Glomerular endothelial cell (primary cell): ENCODE data around the gene HYI. TPM values are rescaled to one million over a fixed set of nuclear protein-coding genes. Genes with fewer than 3 reads are reported as not detected.

Source experiments
- DNase-seq: peaks from one replicate; pipeline ENCODE4 v3.0.0-alpha.2; 2011; ENCODE audit warnings: low read depth, low spot score; ENCODE audit errors: extremely low read depth
- total RNA-seq: library from RNA; depleted of rRNA; stranded (reverse); fragments of >200 nt; gene quantifications from 2 replicates; pipeline ENCODE4 v1.2.3, GENCODE V29; 2015

The HYI gene
- total RNA-seq, 1 donor from 2014 or later = 292 TPM

DNA sequence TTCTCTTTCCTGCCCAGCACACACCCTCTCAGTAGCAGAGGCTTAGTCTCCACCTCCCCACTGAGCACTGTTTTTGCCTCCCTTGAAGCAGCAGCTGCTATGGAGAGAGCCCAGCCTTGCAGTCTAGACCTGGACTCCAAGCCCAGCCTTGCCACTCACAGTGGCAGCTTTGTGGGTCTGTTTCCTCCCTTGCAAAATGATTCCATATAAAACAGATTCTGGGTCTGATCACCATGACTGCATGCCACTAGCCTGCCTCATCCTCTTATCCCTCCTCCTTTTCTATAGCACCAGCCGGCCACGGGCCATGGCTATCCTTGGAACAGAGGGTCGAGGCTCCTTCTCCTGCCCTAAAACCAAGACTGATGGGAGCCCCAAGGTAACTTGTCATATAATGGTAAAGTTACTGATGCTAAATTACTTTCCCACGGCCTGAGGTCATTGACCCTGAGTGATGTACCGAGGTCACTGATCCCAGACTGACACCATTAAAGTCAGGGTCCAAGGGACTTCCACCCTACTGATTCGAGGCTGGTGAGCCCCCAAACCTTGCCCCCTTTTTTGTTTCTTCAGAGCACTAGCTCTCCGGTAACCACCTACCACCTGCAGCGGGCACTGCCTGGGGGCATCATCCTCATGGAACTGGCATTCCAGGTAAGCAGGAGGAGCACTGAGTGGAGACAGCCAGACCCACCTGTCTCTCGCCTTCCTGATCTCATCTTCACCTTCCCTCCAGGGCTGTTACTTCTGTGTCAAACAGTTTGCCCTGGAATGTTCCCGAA lies 7.9 kb downstream of the HYI start:
- no peak for DNase-seq

DNA sequence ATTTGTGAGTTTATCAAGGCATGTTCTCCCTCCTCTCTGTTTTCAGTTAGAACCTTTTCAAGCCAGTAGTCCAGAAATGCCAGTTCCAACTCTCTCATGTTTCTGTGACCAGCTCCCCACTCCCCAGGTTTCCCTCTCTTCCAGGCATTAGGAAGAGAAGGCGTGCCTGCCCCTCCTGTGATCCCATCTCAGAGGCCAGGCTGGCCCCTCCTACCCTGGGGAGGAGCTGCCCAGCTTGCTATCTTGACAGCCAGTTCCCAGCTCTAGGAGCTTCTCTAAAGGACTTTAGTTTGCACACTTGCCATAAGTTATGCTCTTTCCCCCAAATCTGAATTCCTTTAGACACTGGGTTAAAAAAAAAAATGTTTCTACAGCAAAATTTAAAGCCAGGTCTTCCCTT lies 8.9 kb downstream of the HYI start:
- DNase-seq = no peak

DNA sequence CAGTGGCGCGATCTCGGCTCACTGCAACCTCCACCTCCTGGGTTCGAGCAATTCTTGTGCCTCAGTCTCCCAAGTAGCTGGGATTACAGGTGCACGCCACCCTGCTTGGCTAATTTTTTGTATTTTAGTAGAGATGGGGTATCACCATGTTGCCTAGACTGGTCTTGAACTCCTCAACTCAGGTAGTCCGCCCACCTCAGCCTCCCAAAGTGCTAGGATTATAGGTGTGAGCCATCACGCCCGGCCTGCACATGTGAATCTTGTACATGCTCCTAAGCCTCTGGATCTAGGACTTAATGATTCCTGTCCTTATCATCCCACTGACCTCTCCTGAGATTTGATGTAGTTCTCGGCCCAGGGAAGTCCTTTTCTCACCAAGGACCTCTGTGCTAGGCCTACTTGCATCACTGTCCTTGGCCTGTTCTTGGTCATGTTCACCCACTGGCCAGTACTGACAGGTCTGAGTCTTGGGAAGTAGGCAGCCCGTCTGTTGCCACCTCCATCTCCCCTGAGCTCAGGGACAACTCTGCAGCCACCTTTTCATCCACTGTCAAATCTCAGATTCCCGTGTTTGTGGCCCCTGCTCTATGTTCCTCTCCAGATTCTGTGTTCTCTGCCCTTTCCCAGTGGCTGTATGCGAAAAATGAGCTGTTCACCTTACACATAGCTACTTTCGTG lies 9.4 kb downstream of the HYI start:
- DNase-seq = no peak

DNA sequence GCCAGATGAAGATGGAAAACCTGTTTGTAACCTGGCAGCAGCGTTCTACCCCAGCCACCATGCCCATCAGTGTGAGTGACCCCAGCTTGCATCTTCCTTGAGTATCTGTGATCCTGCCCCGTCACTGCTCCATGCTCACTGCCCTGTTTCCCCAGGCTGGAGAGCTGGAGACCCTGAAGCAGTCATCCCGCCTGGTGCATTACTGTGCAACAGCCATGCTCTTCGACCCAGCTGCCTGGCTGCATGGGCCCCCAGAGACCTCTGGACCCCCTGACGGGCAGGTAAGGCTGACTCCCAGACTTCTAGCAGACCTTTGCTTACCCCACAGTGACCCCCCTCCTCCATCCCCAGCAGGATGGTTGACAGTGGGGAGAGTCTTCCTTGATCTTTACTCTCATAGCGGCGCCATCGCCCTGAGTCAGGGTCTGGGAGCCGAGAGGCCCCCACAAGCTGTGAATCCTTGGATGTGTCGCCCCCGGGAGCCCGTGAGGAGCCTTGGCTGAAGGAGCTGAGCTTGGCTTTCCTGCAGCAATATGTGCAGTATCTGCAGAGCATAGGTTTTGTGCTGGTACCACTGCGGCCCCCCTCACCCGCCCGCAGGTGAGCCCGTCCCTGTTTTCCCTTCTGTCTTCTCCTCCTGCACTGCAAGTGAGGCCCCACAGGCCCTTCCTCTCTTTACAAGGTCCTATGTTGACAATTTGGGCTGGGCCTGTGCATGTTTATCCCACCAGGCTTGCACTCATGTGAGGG lies 10.4 kb downstream of the HYI start:
- no peak for DNase-seq

DNA sequence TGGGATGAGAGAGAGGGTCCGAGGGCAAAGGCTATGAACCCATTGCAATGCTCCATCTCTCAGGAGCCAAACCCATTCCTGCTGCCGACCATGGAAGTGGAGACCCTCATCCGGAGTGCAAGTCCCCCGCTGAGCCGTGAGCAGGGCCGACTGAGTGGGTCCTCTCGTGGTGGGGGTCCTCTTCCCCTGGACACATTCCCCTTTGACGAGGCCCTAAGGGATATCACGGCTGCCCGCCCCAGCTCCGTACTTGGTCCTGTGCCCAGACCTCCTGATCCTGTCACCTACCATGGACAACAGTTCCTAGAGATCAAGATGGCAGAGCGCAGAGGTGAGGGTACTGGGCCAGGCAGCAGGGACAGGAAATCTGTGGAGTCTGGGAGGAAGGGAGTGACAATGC lies 11.0 kb downstream of the HYI start:
- no peak for DNase-seq

DNA sequence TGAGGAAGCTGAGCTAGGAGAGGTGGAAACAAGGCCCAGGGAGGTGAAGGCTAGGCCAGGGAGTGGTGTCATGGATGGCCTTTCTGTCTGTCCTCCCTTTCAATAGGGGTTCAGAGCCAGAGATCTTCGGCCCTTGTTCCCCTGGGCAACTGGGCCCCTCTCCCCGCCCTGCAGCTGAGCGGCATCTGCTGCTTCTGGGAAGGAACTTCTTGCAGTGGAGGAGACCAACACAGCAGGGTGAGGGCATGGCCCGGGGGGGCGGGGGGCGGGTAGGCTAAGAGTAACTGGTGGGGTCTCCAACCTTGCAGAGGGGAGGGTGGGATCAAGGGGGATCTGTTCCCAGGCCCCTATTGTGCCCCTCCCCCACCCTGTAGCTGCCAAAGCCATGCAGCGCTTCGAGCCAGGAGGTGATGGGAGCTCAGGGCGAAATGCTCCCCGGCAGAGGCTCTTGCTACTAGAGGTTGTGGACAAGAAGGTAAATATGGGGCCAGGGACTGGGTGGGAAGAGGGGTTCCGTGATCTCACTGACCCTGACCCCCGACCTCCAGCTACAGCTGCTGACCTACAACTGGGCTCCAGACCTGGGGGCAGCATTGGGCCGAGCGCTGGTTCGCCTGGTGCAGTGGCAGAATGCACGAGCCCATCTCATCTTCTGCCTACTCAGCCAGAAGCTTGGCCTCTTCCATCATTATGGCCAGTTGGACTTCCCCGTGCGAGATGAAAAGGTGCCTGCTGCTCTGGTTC lies 11.7 kb downstream of the HYI start:
- DNase-seq = no peak

DNA sequence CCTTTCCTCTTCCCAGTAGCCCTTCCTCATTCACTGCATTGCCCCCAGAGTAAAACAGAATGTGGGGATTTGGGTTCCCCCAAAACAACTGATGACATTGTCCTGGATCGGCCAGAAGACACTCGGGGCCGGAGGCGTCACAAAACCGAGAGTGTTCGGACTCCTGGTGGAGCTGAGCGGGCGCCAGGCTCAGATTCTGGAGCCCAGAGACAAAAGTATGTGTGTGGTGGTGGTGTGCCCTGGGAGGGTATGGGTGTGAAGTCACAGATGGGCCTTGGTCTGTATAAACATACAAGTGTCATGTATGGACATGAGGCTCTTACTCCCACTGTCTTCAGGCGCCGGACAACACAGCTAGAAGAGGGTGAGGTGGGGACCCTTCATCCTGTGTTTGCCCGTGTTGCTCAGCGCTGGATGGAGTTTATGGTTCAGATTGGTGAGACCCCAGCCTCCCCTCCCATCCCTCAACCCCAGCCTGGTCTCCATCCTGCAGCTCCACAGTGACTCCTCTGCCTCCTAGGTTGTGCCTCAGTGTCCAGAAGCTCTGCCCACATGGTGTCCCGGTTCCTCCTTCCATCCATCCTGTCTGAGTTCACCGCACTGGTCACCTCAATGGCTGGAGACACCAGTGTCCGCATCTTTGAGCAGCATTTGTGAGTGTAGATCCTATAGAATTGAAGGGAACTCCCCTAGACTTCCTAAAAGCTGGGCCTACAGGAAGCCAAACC lies 12.4 kb downstream of the HYI start:
- DNase-seq = no peak

DNA sequence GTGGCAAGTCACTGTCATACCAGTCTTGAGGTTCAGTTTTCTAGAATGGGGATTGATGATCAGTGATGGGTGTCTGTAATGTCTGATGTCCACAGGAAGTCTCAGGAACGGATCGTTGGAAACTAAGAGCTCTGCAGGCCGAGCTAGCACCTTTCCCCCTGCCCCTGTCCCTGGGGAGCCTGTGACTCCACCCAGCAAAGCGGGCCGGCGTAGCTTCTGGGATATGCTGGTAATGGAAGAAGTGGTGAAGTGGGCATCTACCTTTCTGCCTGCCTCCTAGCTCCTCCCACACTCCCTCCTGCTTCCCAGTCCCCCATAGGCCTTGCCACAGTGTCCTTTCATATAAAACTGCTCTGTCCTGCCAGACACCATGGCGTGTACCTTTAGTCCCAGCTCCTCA lies 13.4 kb downstream of the HYI start:
- no peak for DNase-seq

DNA sequence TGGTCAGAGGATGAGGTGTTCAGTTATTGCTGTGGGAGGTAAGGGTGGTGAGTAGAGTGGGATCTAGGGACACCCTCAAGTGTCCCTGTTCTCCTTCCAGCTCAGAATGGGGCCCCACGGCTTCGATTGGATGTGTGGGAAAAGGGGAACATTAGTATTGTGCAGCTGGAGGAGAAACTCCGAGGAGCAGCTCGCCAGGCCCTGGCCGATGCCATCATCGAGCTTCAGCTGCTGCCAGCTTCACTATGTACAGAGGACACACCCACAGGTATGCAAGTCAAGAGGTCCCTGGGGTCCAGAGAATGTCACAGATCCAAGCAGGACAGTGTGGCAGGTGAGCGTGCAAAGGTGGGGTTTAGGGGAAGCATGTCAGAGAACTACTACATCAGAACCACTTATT lies 13.9 kb downstream of the HYI start:
- DNase-seq = no peak

DNA sequence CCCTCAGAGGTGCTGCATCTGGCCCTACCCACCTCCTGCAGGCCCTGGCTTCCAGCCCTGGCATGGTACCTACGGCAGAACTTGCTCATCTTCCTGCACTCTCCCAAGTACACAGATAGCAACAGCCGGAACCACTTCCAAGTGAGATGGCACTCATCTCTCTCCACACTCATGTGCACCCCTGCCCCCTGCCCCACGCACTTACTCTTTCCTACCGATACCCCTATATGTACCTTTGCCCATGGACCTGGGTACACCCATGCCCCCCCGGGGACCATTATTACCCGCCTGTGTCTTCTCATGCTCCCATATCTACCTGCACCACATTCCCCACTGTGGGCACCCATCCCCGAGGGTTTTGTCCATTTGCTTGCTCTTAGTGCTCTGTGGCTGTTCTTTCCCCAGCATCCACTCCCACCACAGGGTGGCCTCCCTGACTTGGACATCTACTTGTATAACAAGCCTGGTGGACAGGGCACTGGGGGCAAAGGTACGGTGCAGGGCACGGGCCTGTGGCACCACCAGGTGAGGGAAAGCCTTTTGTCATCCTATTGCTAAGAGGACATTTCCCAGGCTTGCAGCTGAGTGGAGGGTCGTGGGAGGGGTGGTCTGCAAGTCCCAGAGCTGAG lies 14.7 kb downstream of the HYI start:
- no peak for DNase-seq

DNA sequence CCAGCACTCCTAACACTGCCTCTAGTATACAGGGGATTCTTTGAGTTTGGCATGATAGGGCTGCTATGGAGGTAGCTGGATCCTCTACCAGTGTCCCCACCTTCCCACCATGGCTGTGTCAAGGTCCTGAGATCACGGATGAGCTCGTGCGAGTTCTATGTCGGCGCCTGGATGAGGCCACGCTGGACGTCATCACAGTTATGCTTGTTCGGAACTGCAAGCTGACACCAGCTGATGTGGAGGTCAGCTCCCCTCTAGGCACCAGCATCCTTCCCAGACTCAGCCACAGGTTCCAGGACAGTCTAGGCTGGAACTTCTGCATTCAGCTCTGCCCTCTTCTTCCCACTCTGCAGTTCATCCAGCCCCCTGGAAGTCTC lies 15.2 kb downstream of the HYI start:
- no peak for DNase-seq

DNA sequence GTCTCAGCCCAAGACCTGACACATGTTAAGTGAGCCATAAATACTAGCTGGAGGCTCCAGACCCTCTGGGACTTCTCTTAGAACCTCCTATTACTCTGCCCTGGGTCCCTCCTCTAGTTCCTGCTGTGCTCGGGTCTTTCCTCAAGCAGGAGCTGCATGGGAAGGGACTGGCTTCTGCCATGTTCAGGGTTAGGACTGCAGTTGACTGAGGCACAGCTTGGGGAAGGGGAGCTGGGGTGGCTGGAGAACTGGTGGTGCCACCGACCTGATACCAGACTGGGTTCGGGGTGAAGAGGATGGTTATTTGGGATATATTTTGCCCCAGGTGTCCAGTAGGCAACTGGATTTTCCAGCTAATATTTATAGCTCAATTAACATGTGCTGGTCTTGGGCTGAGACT lies 15.7 kb downstream of the HYI start:
- DNase-seq = no peak

DNA sequence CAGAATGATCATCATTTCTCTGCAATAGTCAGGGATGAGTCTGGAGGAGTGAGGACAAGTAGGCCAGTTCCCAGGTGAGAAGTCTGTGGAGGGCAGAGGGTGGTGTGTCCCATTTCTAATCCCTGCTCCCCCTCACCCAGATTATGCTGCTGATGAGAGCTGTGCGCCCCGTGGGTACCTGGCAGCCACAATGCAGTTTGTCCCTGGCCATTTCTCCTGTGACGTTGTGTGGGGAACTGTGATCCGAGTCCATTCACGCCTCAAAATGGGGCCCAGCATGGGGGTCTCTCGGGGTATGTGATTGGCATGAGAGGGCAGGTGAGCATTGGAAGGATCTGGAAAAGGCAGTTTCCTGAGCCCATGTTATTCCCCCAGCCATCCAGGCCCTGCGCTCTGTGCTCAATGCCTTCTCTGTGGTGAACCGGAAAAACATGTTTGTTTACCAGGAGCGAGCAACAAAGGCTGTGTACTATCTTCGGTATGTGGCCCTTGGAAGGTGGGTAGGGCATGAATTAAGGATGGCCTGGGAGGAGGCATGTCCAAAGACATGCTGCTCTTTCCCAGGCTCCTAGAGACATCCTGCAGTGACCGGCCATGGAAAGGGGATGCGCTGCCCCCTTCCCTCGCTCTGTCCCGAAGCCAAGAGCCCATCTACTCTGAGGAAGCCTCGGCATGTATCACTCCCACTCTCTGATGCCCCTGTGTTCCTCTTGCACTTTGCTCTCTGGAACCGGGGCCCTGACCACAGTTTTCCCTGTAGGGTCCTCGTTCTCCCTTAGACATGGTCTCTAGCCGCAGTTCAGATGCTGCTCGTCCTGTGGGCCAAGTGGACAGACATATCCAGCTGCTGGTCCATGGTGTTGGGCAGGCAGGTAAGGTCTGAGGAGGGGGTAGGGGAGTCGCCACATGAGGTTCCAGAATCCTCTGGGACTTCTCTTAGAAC lies 16.4 kb downstream of the HYI start:
- DNase-seq = no peak

DNA sequence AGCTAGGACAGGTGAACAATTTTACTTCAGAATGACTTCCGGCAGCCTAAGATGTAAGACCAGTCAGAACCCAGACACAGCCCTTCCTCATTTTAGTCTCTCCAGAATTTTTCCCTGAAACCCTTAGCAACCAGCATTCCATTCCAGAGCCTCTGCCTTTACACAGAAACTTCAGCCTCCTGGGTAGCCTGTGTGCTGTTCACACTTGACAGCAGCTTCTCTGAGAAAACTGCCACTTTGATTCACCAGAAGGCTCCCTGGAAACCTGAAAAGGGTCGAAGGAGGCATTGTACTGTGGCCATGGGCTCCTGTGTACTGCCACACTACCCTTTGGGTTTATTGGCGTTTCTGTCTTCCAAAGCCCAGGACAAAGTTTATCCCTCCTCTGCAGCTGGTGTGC lies 17.4 kb downstream of the HYI start:
- DNase-seq = no peak

DNA sequence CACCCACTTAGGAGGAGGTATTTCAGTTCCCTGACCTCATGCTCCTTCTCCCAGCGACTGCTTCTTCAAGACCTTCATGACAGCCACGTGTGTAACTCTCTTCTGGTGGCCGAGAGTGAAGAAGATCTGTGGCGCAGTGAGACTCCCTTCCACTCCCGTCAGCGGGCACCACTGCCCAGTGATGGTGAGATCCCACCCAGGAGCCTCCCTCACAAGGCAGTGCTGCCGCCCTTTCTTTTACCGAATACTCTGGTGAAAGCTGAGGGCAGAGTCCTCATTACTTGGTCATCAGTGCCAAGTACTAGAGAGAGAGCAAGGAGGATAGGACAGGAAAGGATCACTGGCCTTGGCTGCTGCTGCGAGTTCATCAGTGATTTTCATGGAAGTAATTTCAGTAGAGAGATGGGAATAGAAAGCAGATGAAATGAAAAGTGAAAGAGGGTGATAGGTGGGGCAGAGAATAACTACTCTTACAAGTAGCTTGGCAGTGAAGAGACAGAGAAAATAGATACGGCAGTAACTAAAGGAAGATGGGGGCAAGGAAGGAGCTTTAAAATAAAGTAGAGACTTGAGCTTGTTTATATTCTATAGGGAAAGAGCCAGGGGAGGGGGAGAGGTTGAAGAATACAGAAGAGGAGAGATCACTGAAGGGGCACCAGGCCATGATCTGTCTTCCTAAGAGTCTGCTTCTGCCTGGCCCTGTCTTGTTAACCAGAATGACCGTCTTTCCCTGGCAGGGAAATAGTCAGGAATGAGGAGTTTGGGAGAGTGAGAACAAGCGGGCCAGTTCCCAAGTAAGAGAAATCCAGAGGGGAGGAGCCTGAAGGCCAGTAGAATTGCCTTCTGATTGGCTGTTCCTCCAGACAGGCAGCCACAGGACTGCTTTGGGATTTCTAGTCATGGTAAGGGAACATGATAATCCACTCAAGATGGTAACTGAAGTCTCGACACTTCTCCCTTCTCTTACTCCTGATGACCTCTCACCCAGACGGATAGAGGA lies 18.3 kb downstream of the HYI start:
- no peak for DNase-seq

DNA sequence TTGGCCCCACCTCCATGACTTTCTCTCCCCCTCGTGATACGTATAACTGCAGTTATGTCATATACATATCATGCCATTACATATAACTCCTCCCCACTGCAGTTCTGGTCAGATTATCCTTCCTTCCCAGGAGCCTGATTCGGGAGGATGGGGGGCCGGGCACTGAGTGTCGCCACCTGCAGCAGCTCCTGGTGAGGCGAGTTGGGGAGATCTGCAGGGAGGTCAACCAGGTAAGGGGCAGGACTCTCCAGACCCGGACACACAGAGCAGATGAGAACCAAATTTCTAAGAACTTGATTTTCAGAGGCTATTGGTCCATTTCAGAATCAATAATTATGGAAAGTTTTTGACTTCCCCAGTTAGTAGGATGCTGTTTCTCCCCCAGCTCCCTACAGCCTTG lies 19.5 kb downstream of the HYI start:
- DNase-seq = no peak

DNA sequence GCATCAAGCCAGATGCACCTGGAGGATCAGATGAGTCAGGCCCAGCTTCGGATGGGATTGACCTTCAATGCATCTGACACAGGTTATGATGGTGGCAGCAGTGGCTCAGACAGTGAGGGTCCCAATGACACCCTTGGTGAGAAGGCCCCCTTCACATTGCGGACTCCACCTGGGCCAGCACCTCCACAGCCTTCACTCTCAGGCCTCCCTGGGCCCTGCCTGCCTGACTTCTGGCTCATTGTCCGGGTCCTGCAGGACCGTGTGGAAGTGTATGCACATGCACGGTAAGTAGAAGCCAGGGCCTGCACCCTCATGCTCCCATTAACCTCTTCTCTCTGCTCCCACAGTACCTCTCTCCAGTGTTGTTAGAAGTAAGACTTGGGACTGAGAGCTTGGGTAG lies 20.8 kb downstream of the HYI start:
- no peak for DNase-seq
